HCT116 (cell line): ENCODE results near the gene DDRGK1. TPM values are rescaled to one million over a fixed set of nuclear protein-coding genes. Genes with fewer than 3 reads are reported as not detected.
A peak's percentile ranks its signal among the peaks of the same experiment; 100 is the strongest.

ENCODE experiments used
- ATAC-seq: fragments of 200-7000 bp; cut with Tn5 transposase; 2 replicates; pipeline ENCODE4 v1.9.1; 2020; ENCODE audit warnings: mild to moderate bottlenecking, moderate library complexity
- BruUV-seq: library from RNA; stranded (reverse); fragments of 400-500 nt; replicated peaks from 2 replicates; lab custom pipeline; 2021; lab: Mats Ljungman, UMichigan
- CTCF ChIA-PET: fragments of 300-600 bp; sonication (Branson Sonifier 250); formaldehyde crosslinking; loops from one replicate; lab custom pipeline; 2021; ENCODE audit warnings: antibody characterized with exemption; lab: Charles Lee
- POLR2A ChIA-PET: fragments of 300-600, 350-600 bp; sonication (Branson Sonifier 250); formaldehyde crosslinking; loops from one replicate; lab custom pipeline; 2021; ENCODE audit warnings: antibody characterized with exemption; lab: Charles Lee
- RAD21 ChIA-PET, 2 experiments: fragments of 300-600 bp; sonication (Branson Sonifier 250); formaldehyde crosslinking; loops; one replicate each; lab custom pipeline; 2023; ENCODE audit warnings: low total read pairs in 2 of 2; ENCODE audit not compliant: uncharacterized antibody in 2 of 2, unreplicated experiment in 2 of 2, low non-redundant PET in 1 of 2; lab: Charles Lee
- DNase-seq: peaks from one replicate; pipeline ENCODE4 v3.0.0-alpha.2; 2010; ENCODE audit warnings: low read depth, low spot score
- H2AFZ ChIP-seq: fragments of 200-600 bp; shearing (Covaris generic), sonication (generic); 2 replicates; pipeline ENCODE4 v1.6.1; 2017; ENCODE audit warnings: low read depth, mixed run types, mixed read lengths, antibody characterized with exemption, low read length; ENCODE audit not compliant: poor library complexity, severe bottlenecking
- H3K27ac ChIP-seq: 2 replicates; pipeline ENCODE4 v1.5.1; 2012; ENCODE audit warnings: low read depth, low read length
- H3K27me3 ChIP-seq: fragments of 200-600 bp; sonication (generic); 2 replicates; pipeline ENCODE4 v1.6.1; 2016; ENCODE audit warnings: mixed run types, low read length, mixed read lengths; ENCODE audit not compliant: insufficient read depth
- H3K36me3 ChIP-seq, 2 experiments: fragments of 200-500 bp in 1 of 2; fragments of 200-600 bp in 1 of 2; sonication (Bioruptor generic) in 1 of 2; sonication (generic) in 1 of 2; 2 replicates each; pipeline versions ENCODE4 v1.5.1 to v1.6.1; 2014 to 2016; ENCODE audit warnings: low read length in 2 of 2, inconsistent platforms in 1 of 2, mixed read lengths in 1 of 2, mixed run types in 1 of 2; ENCODE audit not compliant: insufficient read depth in 2 of 2, control insufficient read depth in 1 of 2
- H3K4me1 ChIP-seq, 2 experiments: fragments of 200-600 bp in 1 of 2; sonication (generic) in 1 of 2; 2 replicates each; pipeline versions ENCODE4 v1.5.1 to v1.6.1; 2012 to 2017; ENCODE audit warnings: low read length in 2 of 2, inconsistent platforms in 1 of 2, mild to moderate bottlenecking in 1 of 2, mixed read lengths in 1 of 2, mixed run types in 1 of 2, moderate library complexity in 1 of 2; ENCODE audit not compliant: insufficient read depth in 2 of 2, control insufficient read depth in 1 of 2
- H3K4me2 ChIP-seq: fragments of 200-600 bp; sonication (generic); 2 replicates; pipeline ENCODE4 v1.6.1; 2017; ENCODE audit warnings: mixed run types, low read length, mixed read lengths
- H3K4me3 ChIP-seq, 2 experiments: fragments of 200-600 bp in 1 of 2; sonication (generic) in 1 of 2; replicated peaks in 1 of 2; 2 replicates each; pipeline ENCODE4 v1.5.1; 2011 to 2016; ENCODE audit warnings: low read length in 2 of 2, control low read depth in 1 of 2, low read depth in 1 of 2, mild to moderate bottlenecking in 1 of 2, mixed read lengths in 1 of 2, mixed run types in 1 of 2
- H3K79me2 ChIP-seq: fragments of 200-600 bp; sonication (generic); 2 replicates; pipeline ENCODE4 v1.6.1; 2017; ENCODE audit warnings: mild to moderate bottlenecking, mixed run types, low read length, moderate library complexity, mixed read lengths; ENCODE audit not compliant: insufficient read depth
- H3K9ac ChIP-seq: fragments of 200-600 bp; sonication (generic); 2 replicates; pipeline ENCODE4 v1.6.1; 2016; ENCODE audit warnings: low read length, mixed read lengths
- H3K9me2 ChIP-seq: fragments of 200-600 bp; sonication (generic), shearing (Covaris generic); 2 replicates; pipeline ENCODE4 v1.6.1; 2017; ENCODE audit warnings: mixed run types, mild to moderate bottlenecking, moderate library complexity; ENCODE audit not compliant: insufficient read depth
- H3K9me3 ChIP-seq, 2 experiments: fragments of 200-500 bp in 1 of 2; fragments of 200-600 bp in 1 of 2; sonication (Bioruptor generic) in 1 of 2; sonication (generic) in 1 of 2; 2 replicates each; pipeline ENCODE4 v1.6.1; 2014 to 2017; ENCODE audit warnings: low read length in 2 of 2, mixed read lengths in 2 of 2, inconsistent platforms in 1 of 2, low read depth in 1 of 2, mild to moderate bottlenecking in 1 of 2, mixed run types in 1 of 2, moderate library complexity in 1 of 2; ENCODE audit not compliant: control insufficient read depth in 1 of 2, insufficient read depth in 1 of 2
- H4K20me1 ChIP-seq: fragments of 200-600 bp; sonication (generic), shearing (Covaris generic); 2 replicates; pipeline ENCODE4 v1.6.1; 2017; ENCODE audit warnings: mixed run types, mild to moderate bottlenecking, moderate library complexity; ENCODE audit not compliant: insufficient read depth
- CBX3 ChIP-seq: IDR thresholded peaks from 2 replicates; pipeline ENCODE4 v1.6.1; 2012; ENCODE audit warnings: low read depth
- CEBPB ChIP-seq: IDR thresholded peaks from 2 replicates; pipeline ENCODE4 v1.6.1; 2012; ENCODE audit warnings: low read depth
- CTCF ChIP-seq, 3 experiments: fragments of 200-600 bp in 1 of 3; sonication (generic) in 1 of 3; IDR thresholded peaks in 2 of 3; conservative IDR thresholded peaks in 1 of 3; 2 replicates each; pipeline ENCODE4 v1.5.1; 2012 to 2017; ENCODE audit warnings: low read depth in 2 of 3, low read length in 2 of 3, antibody characterized with exemption in 1 of 3, borderline replicate concordance in 1 of 3, control low read depth in 1 of 3, mild to moderate bottlenecking in 1 of 3, mixed read lengths in 1 of 3, mixed run types in 1 of 3, moderate library complexity in 1 of 3; ENCODE audit not compliant: insufficient read depth in 1 of 3
- EGR1 ChIP-seq: IDR thresholded peaks from 2 replicates; pipeline ENCODE4 v1.6.1; 2012; ENCODE audit warnings: low read depth
- ELF1 ChIP-seq: IDR thresholded peaks from 2 replicates; pipeline ENCODE4 v1.6.1; 2012; ENCODE audit warnings: low read depth, borderline replicate concordance
- EZH2phosphoT487 ChIP-seq: fragments of 200-600 bp; IDR thresholded peaks from 2 replicates; pipeline ENCODE4 v1.6.1; 2018; ENCODE audit warnings: antibody characterized with exemption, borderline replicate concordance
- FOSL1 ChIP-seq: IDR thresholded peaks from 2 replicates; pipeline ENCODE4 v1.6.1; 2012; ENCODE audit warnings: low read depth
- JUND ChIP-seq: IDR thresholded peaks from 2 replicates; pipeline ENCODE4 v1.6.1; 2012
- POLR2AphosphoS5 ChIP-seq: IDR thresholded peaks from 2 replicates; pipeline ENCODE4 v1.6.1; 2011; ENCODE audit warnings: mild to moderate bottlenecking, low read depth, low read length, moderate library complexity
- SIN3A ChIP-seq: IDR thresholded peaks from 2 replicates; pipeline ENCODE4 v1.6.1; 2012; ENCODE audit warnings: low read depth
- SP1 ChIP-seq: IDR thresholded peaks from 2 replicates; pipeline ENCODE4 v1.6.1; 2012; ENCODE audit warnings: low read depth
- TCF7L2 ChIP-seq: IDR thresholded peaks from 2 replicates; pipeline ENCODE4 v1.7.0; 2011; ENCODE audit warnings: borderline replicate concordance, inconsistent platforms; ENCODE audit not compliant: insufficient read depth, insufficient read length; ENCODE audit errors: extremely low read depth
- YY1 ChIP-seq: IDR thresholded peaks from 2 replicates; pipeline ENCODE4 v1.6.1; 2011; ENCODE audit warnings: low read length, low read depth, moderate library complexity, mild to moderate bottlenecking; ENCODE audit not compliant: insufficient replicate concordance; ENCODE audit errors: extremely low read depth
- ZBTB33 ChIP-seq: IDR thresholded peaks from 2 replicates; pipeline ENCODE4 v1.6.1; 2011; ENCODE audit warnings: mild to moderate bottlenecking, low read length, moderate library complexity; ENCODE audit not compliant: insufficient replicate concordance; ENCODE audit errors: extremely low read depth
- intact Hi-C: fragments of 100-400 bp; cut with micrococcal nuclease; formaldehyde crosslinking; loops from 2 replicates; pipeline ENCODE4 v1.10.0; 2022
- total RNA-seq: library from RNA; stranded (reverse); gene quantifications from one replicate; pipeline ENCODE4 v1.2.1, GENCODE V29; 2021; ENCODE audit not compliant: unreplicated experiment

Gene DDRGK1
- total RNA-seq, 1 experiment from 2014 or later = 45.8 TPM

- no peaks in the 10 kb centered on the region for H3K9me2 ChIP-seq
- no peaks in the 10 kb centered on the region for H3K79me2 ChIP-seq
- H4K20me1 ChIP-seq = no peaks in the 10 kb centered on the region
- peak overlapping the region; percentile 63 for H3K9ac ChIP-seq
- intact Hi-C loops = no loop called here
- peak overlapping the region; percentile 83 for H2AFZ ChIP-seq
- peak overlapping the region; percentile 66 to 88 for H3K4me3 ChIP-seq
- DNase-seq (no peak), ATAC-seq (peak; percentile 36)
- ChIA-PET RAD21 (interaction anchor here in 1 of 2 experiments (0.5 kb wide), 1 partner anchor 76 kb away, joined by 3 read pairs; no protein-coding TSS in a partner anchor), CTCF (interaction anchor here (1.3 kb wide), 1 partner anchor 23 kb away, joined by 5 read pairs; no protein-coding TSS in a partner anchor), POLR2A (interaction anchor here (0.8 kb wide), 1 partner anchor 12 kb away, joined by 3 read pairs; no protein-coding TSS in a partner anchor)
- no peaks in the 10 kb centered on the region for H3K27me3 ChIP-seq
- H3K4me1 ChIP-seq = peaks cover 25 to 43% of the 10 kb centered on the region in 2 experiments
- no peaks in the 10 kb centered on the region for H3K36me3 ChIP-seq
- H3K27ac ChIP-seq = peak overlapping the region; percentile 90; the same call in 1 of the 2 replicates
- no peaks in the 10 kb centered on the region for H3K9me3 ChIP-seq
- TF ChIP-seq CBX3 = no peak
- TF ChIP-seq SIN3A = no peak
- no peak for TF ChIP-seq FOSL1
- no peak for TF ChIP-seq YY1
- no peak for TF ChIP-seq SP1
- TF ChIP-seq POLR2AphosphoS5 = no peak
- TF ChIP-seq TCF7L2 = no peak
- TF ChIP-seq ZBTB33 = no peak
- TF ChIP-seq ELF1 = no peak
- no peak for TF ChIP-seq CTCF (IDR thresholded peaks at IDR 0.05 in 2 of 3, conservative IDR thresholded peaks at IDR 0.05 in 1 of 3; ENCODE audit: borderline replicate concordance in 1 of 3, insufficient read depth in 1 of 3, low read depth in 2 of 3, low read length in 2 of 3)
- TF ChIP-seq CEBPB = no peak
- TF ChIP-seq EGR1 = no peak
- no peak for TF ChIP-seq EZH2phosphoT487
- no peak for TF ChIP-seq JUND
- peak overlapping the region; percentile 98 for H3K4me2 ChIP-seq
- BruUV-seq = TSS peak; percentile 51
Measured at GRCh38 chr20:3239867-3240775, 35.6 kb upstream of the DDRGK1 start.
